Measurements from ENCODE around the gene PCSK5. TPM values are rescaled to one million over a fixed set of nuclear protein-coding genes. Genes with fewer than 3 reads are reported as not detected.
"Not testable (repeated sequence)": the region's sequence is repeated elsewhere in the genome, so short reads cannot be mapped to it uniquely, and the experiment has no call there.

The PCSK5 gene
- total RNA-seq, 4 donors from 2014 or later, result 9.6 to 41.8 (median 15.1) TPM

DNA sequence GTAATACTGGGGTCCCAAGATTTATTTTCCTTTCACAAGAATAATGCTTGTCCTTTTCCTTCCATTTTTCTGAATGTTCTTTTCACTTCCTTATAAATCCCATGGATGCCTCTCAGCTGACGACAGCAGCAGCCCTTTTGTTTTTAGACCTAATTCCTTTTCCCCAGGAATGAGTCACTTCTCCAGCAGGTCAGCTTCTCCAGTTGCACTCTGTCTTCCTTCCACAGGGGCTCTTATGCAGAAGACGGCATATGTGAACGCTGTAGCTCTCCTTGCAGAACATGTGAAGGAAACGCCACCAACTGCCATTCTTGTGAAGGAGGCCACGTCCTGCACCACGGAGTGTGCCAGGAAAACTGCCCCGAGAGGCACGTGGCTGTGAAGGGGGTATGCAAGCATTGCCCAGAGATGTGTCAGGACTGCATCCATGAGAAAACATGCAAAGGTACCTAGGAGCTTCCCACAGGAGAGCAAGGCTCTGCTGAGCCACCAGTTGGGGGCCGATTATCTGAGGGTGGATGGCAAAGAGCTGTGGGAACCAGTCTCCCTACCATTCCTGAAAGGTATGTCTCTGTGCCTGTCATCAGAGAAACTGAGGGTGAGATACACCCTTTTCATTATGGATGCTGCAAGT lies 430.8 kb downstream of the PCSK5 start:
- intact Hi-C loops (cut with DNase I), result no loop called here
- H3K36me3 ChIP-seq, result no peaks in the 10 kb centered on the region
- TF ChIP-seq, protein P1, sequence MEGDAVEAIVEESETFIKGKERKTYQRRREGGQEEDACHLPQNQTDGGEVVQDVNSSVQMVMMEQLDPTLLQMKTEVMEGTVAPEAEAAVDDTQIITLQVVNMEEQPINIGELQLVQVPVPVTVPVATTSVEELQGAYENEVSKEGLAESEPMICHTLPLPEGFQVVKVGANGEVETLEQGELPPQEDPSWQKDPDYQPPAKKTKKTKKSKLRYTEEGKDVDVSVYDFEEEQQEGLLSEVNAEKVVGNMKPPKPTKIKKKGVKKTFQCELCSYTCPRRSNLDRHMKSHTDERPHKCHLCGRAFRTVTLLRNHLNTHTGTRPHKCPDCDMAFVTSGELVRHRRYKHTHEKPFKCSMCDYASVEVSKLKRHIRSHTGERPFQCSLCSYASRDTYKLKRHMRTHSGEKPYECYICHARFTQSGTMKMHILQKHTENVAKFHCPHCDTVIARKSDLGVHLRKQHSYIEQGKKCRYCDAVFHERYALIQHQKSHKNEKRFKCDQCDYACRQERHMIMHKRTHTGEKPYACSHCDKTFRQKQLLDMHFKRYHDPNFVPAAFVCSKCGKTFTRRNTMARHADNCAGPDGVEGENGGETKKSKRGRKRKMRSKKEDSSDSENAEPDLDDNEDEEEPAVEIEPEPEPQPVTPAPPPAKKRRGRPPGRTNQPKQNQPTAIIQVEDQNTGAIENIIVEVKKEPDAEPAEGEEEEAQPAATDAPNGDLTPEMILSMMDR (IDR thresholded peaks at IDR 0.05), result no peak
- TF ChIP-seq POLR2A (IDR thresholded peaks at IDR 0.05), result no peak
- no peaks in the 10 kb centered on the region for H3K9me3 ChIP-seq
- no peaks in the 10 kb centered on the region for H3K27me3 ChIP-seq
- no peak overlapping the region for H3K4me3 ChIP-seq (replicated peaks in 1 of 3)
- WGBS, 2 donors, result 80 to 82% methylated on average over 9 of the region's 9 CpGs
- no peak overlapping the region for H3K27ac ChIP-seq
- no peaks in the 10 kb centered on the region for H3K4me1 ChIP-seq
- DNase-seq, result no peak

DNA sequence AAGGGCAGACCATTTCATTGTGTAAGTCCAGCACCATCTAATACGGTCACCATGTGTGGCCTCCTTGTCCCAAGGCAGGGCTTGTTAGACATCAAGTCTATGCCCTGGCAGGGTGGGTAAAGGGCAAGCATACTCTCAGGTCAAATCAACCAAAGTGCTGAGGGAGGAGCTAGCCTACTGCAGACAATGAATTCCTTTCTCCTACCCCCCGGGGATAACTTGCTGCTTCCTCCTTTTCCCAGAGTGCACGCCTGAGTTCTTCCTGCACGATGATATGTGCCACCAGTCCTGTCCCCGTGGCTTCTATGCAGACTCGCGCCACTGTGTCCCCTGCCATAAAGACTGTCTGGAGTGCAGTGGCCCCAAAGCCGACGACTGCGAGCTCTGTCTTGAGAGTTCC lies 432.3 kb downstream of the PCSK5 start:
- no peaks in the 10 kb centered on the region for H3K36me3 ChIP-seq
- no peak overlapping the region for H3K27ac ChIP-seq
- no peaks in the 10 kb centered on the region for H3K27me3 ChIP-seq
- DNase-seq, result no peak
- WGBS, 2 donors, result 47 to 77% methylated on average over 10 of the region's 10 CpGs
- no peaks in the 10 kb centered on the region for H3K9me3 ChIP-seq
- H3K4me1 ChIP-seq, result no peaks in the 10 kb centered on the region
- intact Hi-C loops (cut with DNase I), result no loop called here
- TF ChIP-seq, protein P1 (IDR thresholded peaks at IDR 0.05), result no peak
- TF ChIP-seq POLR2A (IDR thresholded peaks at IDR 0.05), result no peak
- H3K4me3 ChIP-seq (replicated peaks in 1 of 3), result no peak overlapping the region

DNA sequence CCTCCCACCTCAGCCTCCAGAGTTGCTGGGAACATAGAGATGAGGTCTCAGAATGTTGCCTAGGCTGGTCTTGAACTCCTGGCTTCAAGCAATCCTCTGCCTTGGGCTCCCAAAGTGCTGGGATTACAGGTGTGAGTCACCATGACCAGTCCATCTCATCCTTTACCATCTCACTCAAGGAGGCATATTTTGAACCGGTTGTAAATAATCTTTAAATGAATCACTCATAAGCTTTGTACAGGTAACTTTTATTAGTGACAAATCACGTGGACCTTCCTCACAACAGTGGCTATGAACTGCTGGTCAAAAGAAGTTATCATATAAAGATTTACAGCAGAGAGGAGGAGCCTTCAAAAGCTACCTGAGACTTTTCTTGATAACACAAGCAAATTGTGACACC lies 433.0 kb downstream of the PCSK5 start:
- Histone ChIP-seq H3K9me3 (no peaks in the 10 kb centered on the region), H3K4me3 (replicated peaks in 1 of 3) (no peak overlapping the region), H3K27me3 (no peaks in the 10 kb centered on the region), H3K27ac (no peak overlapping the region), H3K36me3 (no peaks in the 10 kb centered on the region), H3K4me1 (no peaks in the 10 kb centered on the region)
- no peak for TF ChIP-seq POLR2A (IDR thresholded peaks at IDR 0.05)
- TF ChIP-seq, protein P1 (IDR thresholded peaks at IDR 0.05), result no peak
- WGBS, 2 donors, result 91 to 95% methylated on average over 2 of the region's 2 CpGs
- DNase-seq, result no peak
- intact Hi-C loops (cut with DNase I), result no loop called here

DNA sequence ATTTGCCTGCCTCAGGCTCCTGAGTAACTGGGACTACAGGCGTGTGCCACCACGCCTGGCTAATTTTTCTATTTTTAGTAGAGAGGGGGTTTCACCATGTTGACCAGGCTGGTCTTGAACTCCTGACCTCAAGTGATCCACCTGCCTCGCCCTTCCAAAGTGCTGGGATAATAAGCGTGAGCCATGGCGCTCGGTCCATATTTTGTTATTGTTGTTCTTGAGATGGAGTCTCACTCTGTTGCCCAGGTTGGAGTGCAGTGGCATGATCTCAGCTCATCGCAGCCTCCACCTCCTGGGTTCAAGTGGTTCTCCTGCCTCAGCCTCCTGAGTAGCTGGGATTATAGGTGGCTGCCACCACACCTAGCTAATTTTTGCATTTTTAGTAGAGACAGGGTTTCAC lies 433.6 kb downstream of the PCSK5 start:
- not testable (repeated sequence) for DNase-seq, H3K9me3 ChIP-seq

DNA sequence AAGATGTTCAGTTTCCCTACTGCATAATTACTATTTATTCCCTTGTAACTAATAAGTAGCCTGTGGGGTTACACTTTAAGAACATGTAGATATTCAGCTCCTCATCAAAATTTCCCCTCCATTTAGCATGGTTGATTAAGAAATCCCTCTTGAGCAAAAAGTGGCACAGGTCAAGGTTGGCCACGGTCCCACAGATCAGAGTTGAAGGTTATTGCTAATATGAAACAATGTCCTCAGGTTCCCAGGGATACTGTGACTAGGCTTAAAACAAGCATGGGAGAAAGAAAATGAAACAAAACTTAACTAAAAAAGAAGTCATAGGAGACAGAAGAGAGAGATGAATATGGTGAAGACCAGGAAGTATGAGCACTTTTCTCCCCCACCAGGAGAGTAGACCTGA lies 439.6 kb downstream of the PCSK5 start:
- Histone ChIP-seq H3K9me3 (no peaks in the 10 kb centered on the region), H3K27me3 (no peaks in the 10 kb centered on the region), H3K4me1 (no peaks in the 10 kb centered on the region), H3K36me3 (no peaks in the 10 kb centered on the region), H3K4me3 (replicated peaks in 1 of 3) (no peak overlapping the region), H3K27ac (no peak overlapping the region)
- DNase-seq, result peak in 1 of 2 donors; percentile 14
- 79 to 85% methylated on average over 1 of the region's 1 CpG for WGBS, 2 donors
- intact Hi-C loops (cut with DNase I), result no loop called here
- TF ChIP-seq, protein P1 (IDR thresholded peaks at IDR 0.05), result no peak
- no peak for TF ChIP-seq POLR2A (IDR thresholded peaks at IDR 0.05)

More for the DNA sequence above, 433.6 kb downstream of the PCSK5 start:
- WGBS, 2 donors, result 93 to 96% methylated on average over 7 of the region's 7 CpGs
- H3K4me3 ChIP-seq (replicated peaks in 1 of 3); H3K4me1 ChIP-seq; H3K36me3 ChIP-seq; intact Hi-C loops (cut with DNase I); H3K27me3 ChIP-seq; H3K27ac ChIP-seq: not testable (repeated sequence)
